GM21526 (cell line): ENCODE results near the gene DRAXIN.

ENCODE experiments used
- ATAC-seq: cut with Tn5 transposase; IDR thresholded peaks from one replicate; pipeline ENCODE4 v1.9.1; 2021; ENCODE audit warnings: moderate library complexity; ENCODE audit not compliant: unreplicated experiment, low FRiP score

Gene DRAXIN

GRCh38 chr1:11752359-11753088, 61.0 kb downstream of the DRAXIN start:
- no peak for ATAC-seq

- no peak for ATAC-seq
Measured at GRCh38 chr1:11753555-11754208, 62.2 kb downstream of the DRAXIN start.

- no peak for ATAC-seq
Measured at GRCh38 chr1:11757047-11757446, 65.5 kb downstream of the DRAXIN start.

- no peak for ATAC-seq
Measured at GRCh38 chr1:11759791-11760190, 68.3 kb downstream of the DRAXIN start.

GRCh38 chr1:11761285-11761684, 69.8 kb downstream of the DRAXIN start:
- no peak for ATAC-seq

- no peak for ATAC-seq
Measured at GRCh38 chr1:11761988-11762406, 70.5 kb downstream of the DRAXIN start, which contains the start of gene C1orf167. TSS of gene C1orf167 (plus strand) at chr1:11762193. CDS start at chr1:11764401, 2,208 bp downstream.

GRCh38 chr1:11764115-11764514, 72.6 kb downstream of the DRAXIN start:
- ATAC-seq, result no peak

- no peak for ATAC-seq
Measured at GRCh38 chr1:11764519-11764918, 73.0 kb downstream of the DRAXIN start.

GRCh38 chr1:11765661-11766428, 74.3 kb downstream of the DRAXIN start:
- no peak for ATAC-seq

- no peak for ATAC-seq
Measured at GRCh38 chr1:11766429-11766776, 74.9 kb downstream of the DRAXIN start.

- no peak for ATAC-seq
Measured at GRCh38 chr1:11767922-11768704, 76.6 kb downstream of the DRAXIN start.

GRCh38 chr1:11768821-11769220, 77.3 kb downstream of the DRAXIN start:
- no peak for ATAC-seq

GRCh38 chr1:11769274-11769673, 77.8 kb downstream of the DRAXIN start:
- no peak for ATAC-seq

GRCh38 chr1:11770011-11770410, 78.5 kb downstream of the DRAXIN start:
- no peak for ATAC-seq

- ATAC-seq, result no peak
Measured at GRCh38 chr1:11771481-11772043, 80.1 kb downstream of the DRAXIN start.

GRCh38 chr1:11772458-11772857, 80.9 kb downstream of the DRAXIN start:
- no peak for ATAC-seq

GRCh38 chr1:11774753-11775152, 83.2 kb downstream of the DRAXIN start:
- no peak for ATAC-seq
